CD4-positive, alpha-beta T cell (primary cell): Measurements from ENCODE around the gene SYNPO. TPM values are rescaled to one million over a fixed set of nuclear protein-coding genes. Genes with fewer than 3 reads are reported as not detected.

Source experiments
- ATAC-seq: fragments of 200-7000 bp; cut with Tn5 transposase; one replicate; pipeline ENCODE4 v1.10.0; 2022; ENCODE audit warnings: mild to moderate bottlenecking; ENCODE audit not compliant: poor library complexity
- CTCF ChIA-PET: fragments of 350-600 bp; sonication (Branson Sonifier 250); formaldehyde crosslinking; loops from one replicate; lab custom pipeline; 2021; ENCODE audit warnings: antibody characterized with exemption, inconsistent platforms; lab: Charles Lee
- POLR2A ChIA-PET: fragments of 350-600 bp; sonication (Branson Sonifier 250); formaldehyde crosslinking; loops from one replicate; lab custom pipeline; 2021; ENCODE audit warnings: antibody characterized with exemption, inconsistent platforms; lab: Charles Lee
- DNase-seq, 14 experiments: peaks; one replicate each; pipeline ENCODE4 v3.0.0-alpha.2; 2013 to 2020; ENCODE audit warnings: mixed read lengths in 2 of 14
- H3K27ac ChIP-seq, 2 donors: one replicate each; pipeline versions ENCODE4 v1.5.1 to v1.7.0; 2013; ENCODE audit warnings: low read length in 2 of 2, low read depth in 1 of 2, mild to moderate bottlenecking in 1 of 2
- H3K27me3 ChIP-seq, 2 experiments: 1 replicate in 1 of 2; 2 replicates in 1 of 2; pipeline versions ENCODE4 v1.6.1 to v1.7.0; 2013; ENCODE audit warnings: low read length in 2 of 2, control low read depth in 1 of 2, mild to moderate bottlenecking in 1 of 2, moderate library complexity in 1 of 2; ENCODE audit not compliant: insufficient read depth in 2 of 2, control insufficient read depth in 1 of 2
- H3K36me3 ChIP-seq: one replicate; pipeline ENCODE4 v1.6.1; 2013; ENCODE audit warnings: low read length, control low read depth; ENCODE audit not compliant: insufficient read depth
- H3K4me1 ChIP-seq: one replicate; pipeline ENCODE4 v1.6.1; 2013; ENCODE audit warnings: low read length, control low read depth; ENCODE audit not compliant: insufficient read depth
- H3K4me3 ChIP-seq: one replicate; pipeline ENCODE4 v1.5.1; 2013; ENCODE audit warnings: mild to moderate bottlenecking, low read length, moderate library complexity
- H3K9me3 ChIP-seq, 2 experiments: 1 replicate in 1 of 2; 2 replicates in 1 of 2; pipeline versions ENCODE4 v1.6.1 to v1.7.0; 2013; ENCODE audit warnings: low read length in 2 of 2, mild to moderate bottlenecking in 2 of 2, control low read depth in 1 of 2, moderate library complexity in 1 of 2; ENCODE audit not compliant: control insufficient read depth in 1 of 2, insufficient read depth in 1 of 2
- H3K27ac Mint-ChIP-seq: one replicate; pipeline ENCODE4 v1.8.0; 2020; ENCODE audit warnings: mixed read lengths
- H3K27me3 Mint-ChIP-seq: one replicate; pipeline ENCODE4 v1.8.0; 2021; ENCODE audit warnings: mixed read lengths
- H3K36me3 Mint-ChIP-seq: one replicate; pipeline ENCODE4 v1.8.0; 2021; ENCODE audit warnings: low read depth, mixed read lengths
- H3K4me1 Mint-ChIP-seq: one replicate; pipeline ENCODE4 v1.8.0; 2021; ENCODE audit warnings: low read depth, mixed read lengths
- H3K4me3 Mint-ChIP-seq: one replicate; pipeline ENCODE4 v1.8.0; 2020; ENCODE audit warnings: mild to moderate bottlenecking, mixed read lengths
- H3K9me3 Mint-ChIP-seq: one replicate; pipeline ENCODE4 v1.8.0; 2020; ENCODE audit warnings: mixed read lengths
- CTCF ChIP-seq: fragments of 200-600 bp; IDR thresholded peaks from one replicate; pipeline ENCODE4 v1.8.0; 2022; ENCODE audit warnings: antibody characterized with exemption, mild to moderate bottlenecking
- intact Hi-C, 2 experiments: fragments of 100-400 bp; cut with DNase I in 1 of 2; cut with micrococcal nuclease in 1 of 2; formaldehyde crosslinking; loops; one replicate each; pipeline versions ENCODE4 v1.15.1 to v1.9.0; 2023 to 2025; cut with DNase I, micrococcal nuclease
- total RNA-seq, 174 experiments: library from RNA in 2 of 174; stranded (reverse) in 2 of 174; gene quantifications; one replicate each; pipeline ENCODE4 v1.2.3 and lab custom pipeline; 2021 to 2026

Gene SYNPO
- total RNA-seq, 2 experiments from 2014 or later, result 0.06 to 0.14 TPM

- Mint-ChIP-seq H3K4me3 (no peak overlapping the region), H3K27me3 (peaks cover 4% of the 10 kb centered on the region), H3K27ac (no peak overlapping the region), H3K4me1 (no peaks in the 10 kb centered on the region), H3K9me3 (no peaks in the 10 kb centered on the region), H3K36me3 (no peaks in the 10 kb centered on the region)
- DNase-seq (no peak), ATAC-seq (no peak)
- no peak for TF ChIP-seq CTCF
- no peaks in the 10 kb centered on the region for H3K27me3 ChIP-seq
- CTCF ChIA-PET, result no interaction called here
- intact Hi-C loops, result no loop called here
- no peaks in the 10 kb centered on the region for H3K36me3 ChIP-seq
- no peak overlapping the region for H3K4me3 ChIP-seq
- POLR2A ChIA-PET, result no interaction called here
- H3K9me3 ChIP-seq, result no peaks in the 10 kb centered on the region
- H3K4me1 ChIP-seq, result no peaks in the 10 kb centered on the region
- H3K27ac ChIP-seq, result no peak overlapping the region
Observed at GRCh38 chr5:150601491-150602345, 38.7 kb upstream of the SYNPO start.

GRCh38 chr5:150603052-150603451 lies 37.4 kb upstream of the SYNPO start:
- CTCF ChIA-PET, result no interaction called here
- POLR2A ChIA-PET, result no interaction called here
- H3K4me1 Mint-ChIP-seq, result no peaks in the 10 kb centered on the region
- Histone ChIP-seq H3K27ac (no peak overlapping the region), H3K4me1 (no peaks in the 10 kb centered on the region), H3K9me3 (no peaks in the 10 kb centered on the region), H3K4me3 (no peak overlapping the region), H3K27me3 (no peaks in the 10 kb centered on the region), H3K36me3 (no peaks in the 10 kb centered on the region)
- H3K4me3 Mint-ChIP-seq, result no peak overlapping the region
- H3K9me3 Mint-ChIP-seq, result no peaks in the 10 kb centered on the region
- H3K27ac Mint-ChIP-seq, result no peak overlapping the region
- no peak for TF ChIP-seq CTCF
- intact Hi-C loops, result no loop called here
- no peak for DNase-seq
- no peaks in the 10 kb centered on the region for H3K36me3 Mint-ChIP-seq
- peaks cover 4% of the 10 kb centered on the region for H3K27me3 Mint-ChIP-seq
- ATAC-seq, result no peak

- H3K9me3 Mint-ChIP-seq, result no peaks in the 10 kb centered on the region
- intact Hi-C loops, result no loop called here
- TF ChIP-seq CTCF, result no peak
- ATAC-seq (no peak), DNase-seq (no peak)
- H3K4me3 Mint-ChIP-seq, result no peak overlapping the region
- CTCF ChIA-PET, result no interaction called here
- POLR2A ChIA-PET, result no interaction called here
- peaks cover 4% of the 10 kb centered on the region for H3K27me3 Mint-ChIP-seq
- no peaks in the 10 kb centered on the region for H3K36me3 Mint-ChIP-seq
- H3K36me3 ChIP-seq, result no peaks in the 10 kb centered on the region
- H3K27ac Mint-ChIP-seq, result no peak overlapping the region
- no peaks in the 10 kb centered on the region for H3K9me3 ChIP-seq
- H3K4me1 ChIP-seq, result no peaks in the 10 kb centered on the region
- no peaks in the 10 kb centered on the region for H3K4me1 Mint-ChIP-seq
- H3K4me3 ChIP-seq, result no peak overlapping the region
- no peaks in the 10 kb centered on the region for H3K27me3 ChIP-seq
- no peak overlapping the region for H3K27ac ChIP-seq
Observed at GRCh38 chr5:150603491-150603890, 37.0 kb upstream of the SYNPO start.
